Neural crest cell (in vitro differentiated cells): ENCODE results near the gene CHST11. TPM values are rescaled to one million over a fixed set of nuclear protein-coding genes. Genes with fewer than 3 reads are reported as not detected.
"Not testable (repeated sequence)": the region's sequence is repeated elsewhere in the genome, so short reads cannot be mapped to it uniquely, and the experiment has no call there.

Experiments used
- DNase-seq: peaks from one replicate; pipeline ENCODE4 v3.0.0; 2021; ENCODE audit warnings: low read depth, mixed read lengths, low spot score
- H3K27ac Mint-ChIP-seq: one replicate; pipeline ENCODE4 v1.8.0; 2021; ENCODE audit warnings: mild to moderate bottlenecking, mixed read lengths; ENCODE audit not compliant: unreplicated experiment
- H3K27me3 Mint-ChIP-seq: 2 replicates; pipeline ENCODE4 v1.8.0; 2021; ENCODE audit warnings: low read depth, mild to moderate bottlenecking, mixed read lengths
- H3K36me3 Mint-ChIP-seq: 2 replicates; pipeline ENCODE4 v1.8.0; 2021; ENCODE audit warnings: low read depth, mild to moderate bottlenecking, mixed read lengths
- H3K4me1 Mint-ChIP-seq: 2 replicates; pipeline ENCODE4 v1.8.0; 2021; ENCODE audit warnings: mixed read lengths
- H3K4me3 Mint-ChIP-seq: one replicate; pipeline ENCODE4 v1.8.0; 2021; ENCODE audit warnings: mild to moderate bottlenecking, mixed read lengths
- H3K9me3 Mint-ChIP-seq: 2 replicates; pipeline ENCODE4 v1.8.0; 2021; ENCODE audit warnings: mixed read lengths
- microRNA-seq: library from miRNA; unstranded; fragments of <30 nt; microRNA quantifications from one replicate; pipeline ENCODE4, GENCODE V29; 2020
- total RNA-seq: library from RNA; stranded (reverse); gene quantifications from 2 replicates; pipeline ENCODE4 v1.2.1, GENCODE V29; 2021
- TF ChIP-seq, protein P1 (sequence below): fragments of 200-600 bp; sonication (generic); conservative IDR thresholded peaks from 2 replicates; pipeline ENCODE4 v1.5.0; 2021; ENCODE audit warnings: antibody characterized with exemption, mild to moderate bottlenecking

Gene CHST11
- total RNA-seq, 1 donor from 2014 or later, result 10.0 TPM

- no peak overlapping the region for H3K27ac Mint-ChIP-seq
- H3K27me3 Mint-ChIP-seq, result no peaks in the 10 kb centered on the region
- no peaks in the 10 kb centered on the region for H3K36me3 Mint-ChIP-seq
- H3K9me3 Mint-ChIP-seq, result no peaks in the 10 kb centered on the region
- no peaks in the 10 kb centered on the region for H3K4me1 Mint-ChIP-seq
- TF ChIP-seq, protein P1, sequence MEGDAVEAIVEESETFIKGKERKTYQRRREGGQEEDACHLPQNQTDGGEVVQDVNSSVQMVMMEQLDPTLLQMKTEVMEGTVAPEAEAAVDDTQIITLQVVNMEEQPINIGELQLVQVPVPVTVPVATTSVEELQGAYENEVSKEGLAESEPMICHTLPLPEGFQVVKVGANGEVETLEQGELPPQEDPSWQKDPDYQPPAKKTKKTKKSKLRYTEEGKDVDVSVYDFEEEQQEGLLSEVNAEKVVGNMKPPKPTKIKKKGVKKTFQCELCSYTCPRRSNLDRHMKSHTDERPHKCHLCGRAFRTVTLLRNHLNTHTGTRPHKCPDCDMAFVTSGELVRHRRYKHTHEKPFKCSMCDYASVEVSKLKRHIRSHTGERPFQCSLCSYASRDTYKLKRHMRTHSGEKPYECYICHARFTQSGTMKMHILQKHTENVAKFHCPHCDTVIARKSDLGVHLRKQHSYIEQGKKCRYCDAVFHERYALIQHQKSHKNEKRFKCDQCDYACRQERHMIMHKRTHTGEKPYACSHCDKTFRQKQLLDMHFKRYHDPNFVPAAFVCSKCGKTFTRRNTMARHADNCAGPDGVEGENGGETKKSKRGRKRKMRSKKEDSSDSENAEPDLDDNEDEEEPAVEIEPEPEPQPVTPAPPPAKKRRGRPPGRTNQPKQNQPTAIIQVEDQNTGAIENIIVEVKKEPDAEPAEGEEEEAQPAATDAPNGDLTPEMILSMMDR, result no peak
- no peak overlapping the region for H3K4me3 Mint-ChIP-seq
- DNase-seq, result no peak
These were observed 348.4 kb downstream of the CHST11 start for GRCh38 chr12:104805186-104805585.

DNA sequence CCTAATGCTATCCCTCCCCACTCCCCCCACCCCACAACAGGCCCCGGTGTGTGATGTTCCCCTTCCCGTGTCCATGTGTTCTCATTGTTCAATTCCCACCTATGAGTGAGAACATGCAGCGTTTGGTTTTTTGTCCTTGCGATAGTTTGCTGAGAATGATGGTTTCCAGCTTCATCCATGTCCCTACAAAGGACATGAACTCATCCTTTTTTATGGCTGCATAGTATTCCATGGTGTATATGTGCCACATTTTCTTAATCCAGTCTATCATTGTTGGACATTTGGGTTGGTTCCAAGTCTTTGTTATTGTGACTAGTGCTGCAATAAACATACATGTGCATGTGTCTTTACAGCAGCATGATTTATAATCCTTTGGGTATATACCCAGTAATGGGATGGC lies 349.4 kb downstream of the CHST11 start:
- H3K27me3 Mint-ChIP-seq, H3K36me3 Mint-ChIP-seq, H3K4me1 Mint-ChIP-seq, H3K4me3 Mint-ChIP-seq, DNase-seq, H3K27ac Mint-ChIP-seq, H3K9me3 Mint-ChIP-seq: not testable (repeated sequence)

GRCh38 chr12:104809251-104809650 lies 352.5 kb downstream of the CHST11 start:
- no peaks in the 10 kb centered on the region for H3K36me3 Mint-ChIP-seq
- H3K27me3 Mint-ChIP-seq, result no peaks in the 10 kb centered on the region
- no peak for DNase-seq
- no peak overlapping the region for H3K4me3 Mint-ChIP-seq
- TF ChIP-seq, protein P1, result no peak
- no peaks in the 10 kb centered on the region for H3K9me3 Mint-ChIP-seq
- H3K27ac Mint-ChIP-seq, result no peak overlapping the region
- H3K4me1 Mint-ChIP-seq, result no peaks in the 10 kb centered on the region

DNA sequence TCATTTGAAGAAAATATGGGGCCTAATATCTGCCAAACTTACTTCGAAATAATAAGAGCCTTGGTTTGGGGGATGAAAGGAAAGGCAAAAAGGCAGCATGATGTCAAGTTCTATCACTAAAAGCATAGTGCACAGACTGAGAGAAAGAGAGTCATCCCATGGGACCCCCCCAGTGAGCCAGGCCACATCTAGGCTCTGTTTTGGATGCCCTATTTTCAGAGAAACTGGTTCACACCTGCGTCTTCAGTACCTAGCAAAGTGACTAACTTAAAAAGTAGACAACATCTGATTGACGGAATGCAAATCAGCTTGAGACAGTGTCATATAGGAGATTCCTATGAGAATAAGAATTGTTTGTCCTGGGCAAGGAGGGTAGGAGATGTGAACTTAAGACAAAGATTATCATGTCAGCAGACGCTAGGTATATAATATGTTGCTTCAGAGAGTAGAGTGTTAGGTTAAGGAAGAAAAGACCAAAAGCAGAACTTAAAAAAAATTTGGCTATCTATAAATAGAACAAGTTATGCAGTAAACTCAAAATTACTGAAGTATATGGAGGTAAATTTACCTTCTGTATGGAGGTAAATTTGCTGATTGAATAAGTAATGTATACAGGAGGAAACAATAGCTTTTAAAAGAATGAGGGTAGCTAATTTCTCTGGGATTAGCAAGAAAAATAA lies 353.1 kb downstream of the CHST11 start:
- Mint-ChIP-seq H3K36me3 (no peaks in the 10 kb centered on the region), H3K4me3 (no peak overlapping the region), H3K27me3 (no peaks in the 10 kb centered on the region), H3K4me1 (no peaks in the 10 kb centered on the region), H3K27ac (no peak overlapping the region), H3K9me3 (no peaks in the 10 kb centered on the region)
- TF ChIP-seq, protein P1, result no peak
- DNase-seq, result no peak

Small RNA genes within 50 kb of the gene (microRNA-seq; reads per million reads assigned to microRNA genes)
- gene MIR3922, result 1.8 reads per million

Other genes starting within 250 kb of the CHST11 start
- 105 and 107 TPM in 2 replicates for gene TXNRD1, start 241.2 kb upstream of the CHST11 start, total RNA-seq
- gene EID3, start 153.2 kb upstream of the CHST11 start, total RNA-seq, result 1.8 and 3.0 TPM in 2 replicates